IMR-90 (cell line): ENCODE measurements around the gene ACVR2B. TPM values are rescaled to one million over a fixed set of nuclear protein-coding genes. Genes with fewer than 3 reads are reported as not detected.

Experiments
- ATAC-seq: fragments of 200-7000 bp; cut with Tn5 transposase; 2 replicates; pipeline ENCODE4 v1.9.1; 2020; ENCODE audit warnings: low read depth, mild to moderate bottlenecking, moderate library complexity
- BruUV-seq: library from RNA; stranded (reverse); fragments of 400-500 nt; replicated peaks from 2 replicates; lab custom pipeline; 2021; lab: Mats Ljungman, UMichigan
- CTCF ChIA-PET: fragments of 300-600 bp; formaldehyde crosslinking; extraction: SDS; loops from one replicate; lab custom pipeline; 2021; ENCODE audit warnings: antibody characterized with exemption; lab: Yijun Ruan, JAX
- POLR2A ChIA-PET: fragments of 300-600 bp; sonication (Branson Sonifier 250); formaldehyde crosslinking; loops from one replicate; lab custom pipeline; 2022; ENCODE audit warnings: antibody characterized with exemption; ENCODE audit not compliant: unreplicated experiment; lab: Charles Lee
- DNase-seq: peaks from one replicate; pipeline ENCODE4 v3.0.0; 2013
- H2AFZ ChIP-seq: replicated peaks from 2 replicates; pipeline ENCODE3; 2013; ENCODE audit warnings: low read length, mild to moderate bottlenecking; ENCODE audit not compliant: poor library complexity
- H2AK5ac ChIP-seq: 2 replicates; pipeline ENCODE4 v1.6.1; 2013; ENCODE audit warnings: low read depth, low read length, inconsistent platforms
- H2AK9ac ChIP-seq: replicated peaks from 2 replicates; pipeline ENCODE3; 2013; ENCODE audit warnings: mild to moderate bottlenecking, low read depth, low read length, moderate library complexity; ENCODE audit not compliant: poor library complexity
- H2BK120ac ChIP-seq: 2 replicates; pipeline ENCODE4 v1.6.1; 2013; ENCODE audit warnings: low read depth, low read length, inconsistent platforms
- H2BK15ac ChIP-seq: 3 replicates; pipeline ENCODE4 v1.6.1; 2013; ENCODE audit warnings: low read depth, low read length, inconsistent platforms
- H2BK20ac ChIP-seq: 2 replicates; pipeline ENCODE4 v1.6.1; 2013; ENCODE audit warnings: low read depth, mild to moderate bottlenecking, inconsistent platforms, low read length, moderate library complexity
- H2BK5ac ChIP-seq: 2 replicates; pipeline ENCODE4 v1.6.1; 2013; ENCODE audit warnings: mild to moderate bottlenecking, low read depth, low read length, inconsistent platforms; ENCODE audit not compliant: poor library complexity, severe bottlenecking
- H3K14ac ChIP-seq: replicated peaks from 2 replicates; pipeline ENCODE4 v1.6.1; 2013; ENCODE audit warnings: low read depth, low read length, inconsistent platforms
- H3K18ac ChIP-seq: 2 replicates; pipeline ENCODE4 v1.6.1; 2013; ENCODE audit warnings: low read depth, low read length, control low read depth
- H3K23ac ChIP-seq: 2 replicates; pipeline ENCODE4 v1.6.1; 2013; ENCODE audit warnings: low read depth, low read length, inconsistent platforms
- H3K27ac ChIP-seq: 2 replicates; pipeline ENCODE4 v1.5.1; 2013; ENCODE audit warnings: mild to moderate bottlenecking, control low read depth, low read length; ENCODE audit not compliant: insufficient read depth
- H3K27me3 ChIP-seq: 2 replicates; pipeline ENCODE4 v1.6.1; 2013; ENCODE audit warnings: low read length; ENCODE audit not compliant: control insufficient read depth, insufficient read depth
- H3K36me3 ChIP-seq: 2 replicates; pipeline ENCODE4 v1.6.1; 2013; ENCODE audit warnings: low read length, mixed read lengths; ENCODE audit not compliant: control insufficient read depth, insufficient read depth
- H3K4ac ChIP-seq: 2 replicates; pipeline ENCODE4 v1.6.1; 2013; ENCODE audit warnings: low read depth, low read length, inconsistent platforms
- H3K4me1 ChIP-seq: 2 replicates; pipeline ENCODE4 v1.6.1; 2013; ENCODE audit warnings: low read length, mixed read lengths; ENCODE audit not compliant: control insufficient read depth, insufficient read depth
- H3K4me2 ChIP-seq: 2 replicates; pipeline ENCODE4 v1.6.1; 2013; ENCODE audit warnings: low read depth, mild to moderate bottlenecking, control low read depth, low read length, moderate library complexity
- H3K4me3 ChIP-seq: 2 replicates; pipeline ENCODE4 v1.5.1; 2013; ENCODE audit warnings: low read depth, mild to moderate bottlenecking, control low read depth, low read length, moderate library complexity; ENCODE audit not compliant: insufficient read depth
- H3K56ac ChIP-seq: 2 replicates; pipeline ENCODE4 v1.6.1; 2013; ENCODE audit warnings: low read length, inconsistent platforms; ENCODE audit not compliant: insufficient read depth; ENCODE audit errors: extremely low read depth
- H3K79me1 ChIP-seq, 2 experiments: 2 replicates each; pipeline ENCODE4 v1.6.1; 2013; ENCODE audit warnings: low read length in 2 of 2, inconsistent platforms in 1 of 2, low read depth in 1 of 2
- H3K9ac ChIP-seq: 2 replicates; pipeline ENCODE4 v1.6.1; 2013; ENCODE audit warnings: low read depth, low read length, control low read depth
- H3K9me1 ChIP-seq: 2 replicates; pipeline ENCODE4 v1.6.1; 2013; ENCODE audit warnings: low read length, inconsistent platforms; ENCODE audit not compliant: insufficient read depth
- H3K9me3 ChIP-seq: 2 replicates; pipeline ENCODE4 v1.6.1; 2013; ENCODE audit warnings: low read length; ENCODE audit not compliant: control insufficient read depth, insufficient read depth
- H4K20me1 ChIP-seq: 2 replicates; pipeline ENCODE4 v1.6.1; 2013; ENCODE audit warnings: low read length, inconsistent platforms; ENCODE audit not compliant: insufficient read depth
- H4K5ac ChIP-seq: 2 replicates; pipeline ENCODE4 v1.6.1; 2013; ENCODE audit warnings: mild to moderate bottlenecking, low read depth, low read length, control low read depth
- H4K8ac ChIP-seq, 2 experiments: 2 replicates each; pipeline ENCODE4 v1.6.1; 2013; ENCODE audit warnings: low read depth in 2 of 2, low read length in 2 of 2, control low read depth in 1 of 2, inconsistent platforms in 1 of 2
- H4K91ac ChIP-seq: 2 replicates; pipeline ENCODE4 v1.6.1; 2013; ENCODE audit warnings: low read depth, low read length, inconsistent platforms; ENCODE audit not compliant: insufficient read depth
- BHLHE40 ChIP-seq: fragments of 150-350 bp; IDR thresholded peaks from 2 replicates; pipeline ENCODE4 v1.6.1; 2016; ENCODE audit warnings: mild to moderate bottlenecking, low read depth, low read length
- CHD1 ChIP-seq: IDR thresholded peaks from 2 replicates; pipeline ENCODE4 v1.6.1; 2012; ENCODE audit warnings: low read depth, low read length, improper control_type of control experiment
- FOS ChIP-seq: fragments of 150-350 bp; IDR thresholded peaks from 2 replicates; pipeline ENCODE4 v1.6.1; 2016; ENCODE audit warnings: low read depth, low read length
- MAFK ChIP-seq: IDR thresholded peaks from 2 replicates; pipeline ENCODE4 v1.6.1; 2012; ENCODE audit warnings: low read depth, low read length, improper control_type of control experiment
- MAZ ChIP-seq: IDR thresholded peaks from 2 replicates; pipeline ENCODE4 v1.6.1; 2012; ENCODE audit warnings: low read depth, mild to moderate bottlenecking, low read length, improper control_type of control experiment, moderate library complexity, borderline replicate concordance
- MXI1 ChIP-seq: IDR thresholded peaks from 2 replicates; pipeline ENCODE4 v1.6.1; 2012; ENCODE audit warnings: low read depth, mild to moderate bottlenecking, low read length, moderate library complexity, borderline replicate concordance
- NFE2L2 ChIP-seq: fragments of 150-350 bp; IDR thresholded peaks from 2 replicates; pipeline ENCODE4 v1.6.1; 2016; ENCODE audit warnings: low read depth, mild to moderate bottlenecking, low read length
- POLR2A ChIP-seq: IDR thresholded peaks from 2 replicates; pipeline ENCODE4 v1.6.1; 2012; ENCODE audit warnings: mild to moderate bottlenecking, low read depth, low read length
- RFX5 ChIP-seq: IDR thresholded peaks from 2 replicates; pipeline ENCODE4 v1.8.0; 2012; ENCODE audit warnings: low read depth, mild to moderate bottlenecking, low read length, moderate library complexity
- SMC3 ChIP-seq: fragments of 150-350 bp; IDR thresholded peaks from 2 replicates; pipeline ENCODE4 v1.6.1; 2016; ENCODE audit warnings: low read depth, mild to moderate bottlenecking, antibody characterized with exemption, low read length, moderate library complexity
- dilution Hi-C: fragments of 300-500 bp; cut with HindIII; formaldehyde crosslinking; loops from one replicate; pipeline ENCODE4 v1.14.3; 2018; ENCODE audit warnings: low sequenced_read_pairs; ENCODE audit not compliant: unreplicated experiment
- in situ Hi-C: fragments of 300-500 bp; cut with MboI; formaldehyde crosslinking; loops from 3 replicates; pipeline ENCODE4 v1.14.3; 2019; ENCODE audit warnings: low sequenced_read_pairs, inconsistent platforms, mixed read lengths
- intact Hi-C: fragments of 100-400 bp; cut with micrococcal nuclease; formaldehyde crosslinking; loops from 2 replicates; pipeline ENCODE4 v1.10.0; 2022
- polyA plus RNA-seq, 3 experiments: library from polyadenylated mRNA; depleted of rRNA; stranded (reverse); fragments of >200 nt; gene quantifications; 2 replicates each; pipeline ENCODE4 v1.2.3, GENCODE V29; 2012; ENCODE audit warnings: low replicate concordance in 1 of 3
- total RNA-seq: library from RNA; depleted of rRNA; stranded (reverse); fragments of >200 nt; gene quantifications from 2 replicates; pipeline ENCODE4 v1.2.3, GENCODE V29; 2012
- TF ChIP-seq, protein P1 (sequence below): conservative IDR thresholded peaks from 2 replicates; pipeline ENCODE4 v1.5.1; 2012; ENCODE audit warnings: mild to moderate bottlenecking, low read depth, low read length, improper control_type of control experiment

The ACVR2B gene
- total and polyA plus RNA-seq, 2 of the 4 experiments (the other 2 are of a cell fraction), result 0.60 to 1.3 TPM

DNA sequence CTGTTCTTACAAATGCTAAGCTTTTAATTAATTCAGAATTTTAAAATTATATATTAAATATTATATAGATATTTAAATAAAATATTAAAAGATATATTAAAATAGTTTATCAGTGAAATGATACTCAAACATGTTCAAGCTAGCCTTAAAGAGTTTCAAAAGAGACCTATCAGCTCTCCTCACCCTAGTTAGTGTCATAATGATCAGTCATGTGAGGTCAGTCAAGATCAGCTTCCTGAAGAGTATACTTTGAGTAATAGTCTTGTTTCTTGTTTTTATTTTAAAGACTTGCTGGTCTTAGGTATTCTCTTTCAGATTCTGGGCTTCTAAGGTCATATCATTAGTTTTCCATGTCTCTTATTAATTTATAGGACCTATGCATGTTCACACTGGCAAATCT, 56.9 kb downstream of the ACVR2B start:
- Histone ChIP-seq H2BK5ac (no peak overlapping the region), H3K9me3 (no peaks in the 10 kb centered on the region), H3K56ac (no peak overlapping the region), H2BK120ac (no peak overlapping the region), H3K79me1 (no peaks in the 10 kb centered on the region), H4K20me1 (no peaks in the 10 kb centered on the region), H3K18ac (no peak overlapping the region), H3K4me1 (no peaks in the 10 kb centered on the region), H3K4ac (no peak overlapping the region), H2AK5ac (no peak overlapping the region), H4K91ac (no peak overlapping the region), H4K5ac (no peak overlapping the region), H2AFZ (no peak overlapping the region), H3K9ac (no peak overlapping the region), H2AK9ac (no peak overlapping the region), H3K4me2 (no peak overlapping the region), H3K9me1 (no peaks in the 10 kb centered on the region), H2BK15ac (no peak overlapping the region), H3K23ac (no peak overlapping the region), H3K4me3 (no peak overlapping the region), H3K27me3 (no peaks in the 10 kb centered on the region), H4K8ac (no peak overlapping the region), H2BK20ac (no peak overlapping the region), H3K14ac (no peak overlapping the region), H3K27ac (no peak overlapping the region), H3K36me3 (peaks cover 15% of the 10 kb centered on the region)
- no peak for TF ChIP-seq MXI1
- TF ChIP-seq BHLHE40, result no peak
- TF ChIP-seq RFX5, result no peak
- TF ChIP-seq NFE2L2, result no peak
- TF ChIP-seq, protein P1, sequence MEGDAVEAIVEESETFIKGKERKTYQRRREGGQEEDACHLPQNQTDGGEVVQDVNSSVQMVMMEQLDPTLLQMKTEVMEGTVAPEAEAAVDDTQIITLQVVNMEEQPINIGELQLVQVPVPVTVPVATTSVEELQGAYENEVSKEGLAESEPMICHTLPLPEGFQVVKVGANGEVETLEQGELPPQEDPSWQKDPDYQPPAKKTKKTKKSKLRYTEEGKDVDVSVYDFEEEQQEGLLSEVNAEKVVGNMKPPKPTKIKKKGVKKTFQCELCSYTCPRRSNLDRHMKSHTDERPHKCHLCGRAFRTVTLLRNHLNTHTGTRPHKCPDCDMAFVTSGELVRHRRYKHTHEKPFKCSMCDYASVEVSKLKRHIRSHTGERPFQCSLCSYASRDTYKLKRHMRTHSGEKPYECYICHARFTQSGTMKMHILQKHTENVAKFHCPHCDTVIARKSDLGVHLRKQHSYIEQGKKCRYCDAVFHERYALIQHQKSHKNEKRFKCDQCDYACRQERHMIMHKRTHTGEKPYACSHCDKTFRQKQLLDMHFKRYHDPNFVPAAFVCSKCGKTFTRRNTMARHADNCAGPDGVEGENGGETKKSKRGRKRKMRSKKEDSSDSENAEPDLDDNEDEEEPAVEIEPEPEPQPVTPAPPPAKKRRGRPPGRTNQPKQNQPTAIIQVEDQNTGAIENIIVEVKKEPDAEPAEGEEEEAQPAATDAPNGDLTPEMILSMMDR, result no peak
- TF ChIP-seq MAZ, result no peak
- no peak for TF ChIP-seq FOS
- no peak for TF ChIP-seq MAFK
- no peak for TF ChIP-seq CHD1
- TF ChIP-seq SMC3, result no peak
- TF ChIP-seq POLR2A, result no peak
- DNase-seq, result no peak
- ChIA-PET CTCF (interaction anchor here (0.5 to 1.8 kb wide), 3 partner anchors 9 to 1132 kb away, joined by 3 to 5 read pairs (median 4); no protein-coding TSS in a partner anchor), POLR2A (no interaction called here)
- ATAC-seq, result no peak
- intact Hi-C loops (no loop called here), dilution Hi-C loops (no loop called here), in situ Hi-C loops (no loop called here)
- no TSS peak for BruUV-seq
